OCI-M2 (cell line): Measurements from ENCODE around the gene CD47.

Experiments
- DNase-seq: peaks from one replicate; lab custom pipeline; 2025; ENCODE audit not compliant: unreplicated experiment; lab: John Stamatoyannopoulos, UW

CD47 gene

GRCh38 chr3:108090701-108091497 lies at the start of gene CD47:
Gene CD47, minus strand, starts transcription at chr3:108091031. Its CDS starts 123 bp downstream, at chr3:108090908.
- no peak for DNase-seq

- no peak for DNase-seq
Measured at GRCh38 chr3:108137460-108137814, 46.6 kb upstream of the CD47 start.

GRCh38 chr3:108136561-108137459 lies 46.0 kb upstream of the CD47 start:
- no peak for DNase-seq

DNA sequence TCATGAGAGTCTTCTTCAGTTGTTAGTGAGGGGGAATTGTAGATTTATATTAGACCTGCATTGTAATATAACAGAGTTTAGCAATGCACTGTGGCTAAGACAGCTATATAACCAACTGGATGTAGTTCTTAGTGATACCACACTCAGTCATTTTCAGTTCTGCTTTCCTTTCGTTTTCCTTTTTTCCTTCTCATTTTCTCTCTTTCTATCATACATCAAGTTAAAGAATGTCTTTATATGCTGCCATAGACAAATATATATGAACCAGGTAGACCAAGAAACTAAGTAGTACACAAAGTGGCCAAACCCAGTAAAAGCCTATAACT lies 43.7 kb upstream of the CD47 start:
- no peak for DNase-seq

GRCh38 chr3:108133858-108134554 lies 43.2 kb upstream of the CD47 start:
- peak; percentile 15 for DNase-seq

DNA sequence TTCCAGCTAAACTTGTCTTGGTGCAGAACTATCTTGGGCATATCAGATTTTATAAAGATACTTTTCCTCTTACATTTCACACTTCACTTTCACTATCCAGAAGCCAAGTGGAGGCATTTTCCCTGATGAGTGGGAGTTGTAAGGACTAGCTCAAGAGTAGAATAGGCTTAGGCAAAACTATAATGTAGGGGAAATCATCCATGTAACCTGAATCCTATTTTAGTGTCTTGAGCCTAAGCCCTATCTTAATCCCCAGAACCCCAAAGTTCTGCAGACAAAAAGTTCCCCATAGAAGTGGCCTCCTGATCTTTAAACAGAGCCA lies 42.2 kb upstream of the CD47 start:
- no peak for DNase-seq

GRCh38 chr3:108131475-108132134 lies 40.8 kb upstream of the CD47 start:
- DNase-seq = no peak

- no peak for DNase-seq
Measured at GRCh38 chr3:108130701-108131474, 40.1 kb upstream of the CD47 start.

DNA sequence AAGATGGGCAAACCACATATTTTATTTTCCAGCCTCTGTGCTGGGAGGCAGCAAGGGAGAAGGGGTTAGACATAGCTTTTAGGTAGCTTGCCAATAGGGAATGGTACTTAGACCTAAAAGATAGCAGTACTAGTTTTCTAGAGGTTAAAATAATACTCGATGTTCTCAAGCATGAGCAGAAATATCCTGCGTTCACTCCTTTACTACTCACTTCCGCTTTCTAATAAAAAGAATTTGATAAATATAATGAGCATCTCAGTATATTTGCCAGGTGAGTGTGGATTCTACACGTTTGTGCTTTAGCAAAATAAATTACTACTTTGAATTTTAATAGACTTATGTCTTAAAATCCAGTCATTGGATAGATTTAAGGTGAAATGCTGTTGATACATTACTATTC lies 39.4 kb upstream of the CD47 start:
- DNase-seq = no peak

GRCh38 chr3:108127301-108127988 lies 36.6 kb upstream of the CD47 start:
- no peak for DNase-seq

DNA sequence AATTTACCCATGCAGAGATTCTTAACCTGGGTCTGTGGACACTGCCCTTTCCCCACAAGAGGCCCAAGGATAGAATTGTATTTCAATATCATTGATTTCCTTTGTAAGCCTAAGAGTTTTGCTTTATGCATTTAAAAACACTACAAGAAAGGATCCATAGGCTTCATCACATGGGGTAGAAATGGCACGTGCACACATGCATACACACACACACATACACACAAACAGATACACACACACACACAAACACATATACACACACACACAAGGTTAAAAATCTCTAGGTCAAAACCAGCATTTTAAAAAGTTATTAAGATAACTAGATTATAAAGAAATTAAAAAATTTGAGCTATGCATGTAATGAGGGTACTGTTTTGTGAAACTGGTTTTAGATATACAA lies 35.5 kb upstream of the CD47 start:
- no peak for DNase-seq

- DNase-seq = peak; percentile 46
Measured at GRCh38 chr3:108125550-108126071, 34.8 kb upstream of the CD47 start.

GRCh38 chr3:108125153-108125543 lies 34.3 kb upstream of the CD47 start:
- no peak for DNase-seq

DNA sequence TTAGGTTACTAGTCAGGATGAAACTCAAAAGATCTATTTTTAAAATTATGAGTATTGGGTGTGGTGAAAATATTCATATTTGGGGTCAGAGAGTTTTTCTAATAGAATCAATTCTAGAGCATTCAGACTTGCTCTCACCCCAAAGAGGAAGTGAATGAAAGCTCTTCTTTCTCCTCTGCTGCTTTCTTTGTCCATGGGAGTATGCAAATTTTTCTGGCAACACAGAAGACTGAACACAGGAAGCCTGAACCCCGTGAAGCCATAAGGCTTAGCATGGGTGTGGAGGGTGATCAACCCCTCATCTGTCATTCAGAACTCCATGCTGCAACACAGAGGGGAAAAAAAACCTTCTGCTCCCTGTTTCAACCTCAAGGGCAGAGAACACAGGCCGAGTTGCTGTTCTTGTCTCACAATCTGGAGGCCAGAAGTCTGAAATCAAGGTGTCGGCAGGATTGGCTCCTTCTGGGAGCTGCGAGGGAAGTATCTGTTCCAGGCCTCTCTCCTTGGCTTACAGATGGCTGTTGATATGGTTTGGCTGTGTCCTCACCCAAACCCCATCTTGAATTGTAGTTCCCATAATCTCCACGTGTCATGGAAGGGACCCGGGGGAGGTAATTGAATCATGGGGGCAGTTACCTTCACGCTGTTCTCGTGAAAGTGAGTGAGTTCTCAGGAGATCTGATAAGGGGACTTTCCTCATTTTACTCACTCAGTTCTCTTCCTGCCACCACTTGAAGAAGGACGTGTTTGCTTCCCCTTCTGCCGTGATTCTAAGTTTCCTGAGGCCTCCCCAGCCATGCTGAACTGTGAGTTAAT lies 33.7 kb upstream of the CD47 start:
- DNase-seq = peak; percentile 56

DNA sequence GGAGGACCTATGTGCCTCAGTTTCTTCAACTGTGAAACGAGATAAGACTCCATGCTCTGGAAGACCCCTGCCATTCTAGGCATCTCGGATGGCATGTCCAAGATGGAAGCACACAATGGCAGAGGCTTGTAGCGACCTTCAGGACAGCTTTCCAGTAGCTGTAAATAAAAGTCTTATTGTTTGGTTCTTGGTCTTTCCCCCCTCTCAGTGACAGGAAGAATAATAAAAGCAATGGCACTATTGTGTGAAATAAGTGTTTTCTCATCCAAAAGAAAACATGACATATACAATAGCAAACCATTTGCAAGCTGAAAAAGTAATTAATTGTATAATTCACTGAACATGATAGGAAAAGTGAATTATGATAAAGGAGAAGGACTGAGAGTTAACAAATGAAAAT lies 32.5 kb upstream of the CD47 start:
- DNase-seq = no peak

GRCh38 chr3:108122276-108122675 lies 31.4 kb upstream of the CD47 start:
- no peak for DNase-seq

- no peak for DNase-seq
Measured at GRCh38 chr3:108119398-108120104, 28.7 kb upstream of the CD47 start.

- no peak for DNase-seq
Measured at GRCh38 chr3:108118038-108118768, 27.4 kb upstream of the CD47 start.
